Esophagus squamous epithelium (tissue), 4 donors: ENCODE data around the gene APLF.

Source experiments
- CTCF ChIP-seq, 6 experiments: fragments of 450-650 bp in 4 of 6; fragments of 200-600 bp in 2 of 6; sonication (generic) in 2 of 6; IDR thresholded peaks; one replicate each; pipeline ENCODE4 v1.5.1; 2016 to 2019; ENCODE audit warnings: antibody characterized with exemption in 6 of 6, mild to moderate bottlenecking in 4 of 6, moderate library complexity in 4 of 6
- POLR2A ChIP-seq, 4 donors: fragments of 450-650 bp; IDR thresholded peaks; one replicate each; pipeline ENCODE4 v1.6.1; 2017; ENCODE audit warnings: antibody characterized with exemption in 4 of 4, mild to moderate bottlenecking in 4 of 4, moderate library complexity in 3 of 4

GRCh38 chr2:68499133-68499532, 31.7 kb downstream of the APLF start:
- TF ChIP-seq CTCF (IDR thresholded peaks at IDR 0.05): no peak
- TF ChIP-seq POLR2A (IDR thresholded peaks at IDR 0.05): no peak
